Measurements from ENCODE around the gene ZNF138.

DNA sequence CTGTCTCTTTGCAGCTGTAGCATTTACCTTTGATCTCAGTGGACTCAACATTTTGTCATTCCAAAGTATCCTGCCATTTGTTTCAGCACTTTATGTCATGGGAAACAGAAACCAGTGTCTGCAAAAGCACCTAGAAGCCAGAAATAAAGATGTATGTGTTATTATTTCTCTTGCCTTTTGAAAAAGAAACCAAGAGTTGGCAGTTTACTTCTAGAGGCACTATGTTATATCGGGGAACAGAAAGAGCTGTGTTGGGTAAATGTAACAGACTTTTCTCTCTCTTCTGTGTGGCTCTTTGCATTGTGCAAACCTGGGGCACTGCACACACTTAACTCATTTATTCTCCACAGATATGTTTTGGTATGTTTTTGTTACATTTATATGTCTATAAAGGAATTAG, 36.7 kb downstream of the ZNF138 start:
- no peak for TF ChIP-seq CTCF (IDR thresholded peaks at IDR 0.05; ENCODE audit: insufficient read depth, low read length)
- no peak for TF ChIP-seq POLR2AphosphoS5 (IDR thresholded peaks at IDR 0.05; ENCODE audit: low read depth)
- no peak for TF ChIP-seq REST (IDR thresholded peaks at IDR 0.05; ENCODE audit: insufficient replicate concordance, low read depth)

Measured in HL-60 (cell line).